Activated T-cell treated with anti-CD3 and anti-CD28 coated beads, Interleukin-2, amount 50 U/mL, for 24 hours (primary cell): ENCODE results near the gene LRRN3.
A peak's percentile ranks its signal among the peaks of the same experiment; 100 is the strongest.

Experiments used
- DNase-seq: peaks from one replicate; pipeline ENCODE4 v3.0.0-alpha.2; 2020
- H3K27ac Mint-ChIP-seq: 2 replicates; pipeline ENCODE4 v1.8.0; 2020; ENCODE audit warnings: mild to moderate bottlenecking, mixed read lengths
- H3K27me3 Mint-ChIP-seq: 2 replicates; pipeline ENCODE4 v1.8.0; 2020; ENCODE audit warnings: mixed read lengths
- H3K36me3 Mint-ChIP-seq: 2 replicates; pipeline ENCODE4 v1.8.0; 2020; ENCODE audit warnings: low read depth, mixed read lengths
- H3K4me1 Mint-ChIP-seq: 2 replicates; pipeline ENCODE4 v1.8.0; 2020; ENCODE audit warnings: low read depth, mixed read lengths
- H3K4me3 Mint-ChIP-seq: 2 replicates; pipeline ENCODE4 v1.8.0; 2020; ENCODE audit warnings: mild to moderate bottlenecking, moderate library complexity, mixed read lengths
- H3K9me3 Mint-ChIP-seq: 2 replicates; pipeline ENCODE4 v1.8.0; 2020; ENCODE audit warnings: mixed read lengths

The LRRN3 gene

DNA sequence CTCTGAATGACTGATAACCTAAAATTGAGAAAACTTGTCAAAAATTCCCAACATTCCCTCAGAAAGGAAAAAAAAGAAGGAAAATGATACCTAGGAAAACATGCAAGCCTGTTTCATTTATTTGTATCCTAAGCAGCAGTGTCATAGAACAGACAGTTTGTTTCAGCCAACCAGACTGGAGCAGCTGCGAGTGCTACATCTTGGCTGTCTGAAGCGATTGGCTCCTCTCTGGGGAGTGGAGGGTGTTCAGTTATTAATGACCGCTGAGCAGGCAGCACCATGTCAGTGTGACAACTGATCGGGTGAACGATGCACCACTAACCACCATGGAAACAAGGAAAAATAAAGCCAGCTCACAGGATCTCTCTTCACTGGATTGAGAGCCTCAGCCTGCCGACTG is at the start of gene LRRN3:
TSS of gene LRRN3 (plus strand) at position 282 of the 400 bp plus-strand sequence. CDS start 31,646 bp downstream, outside the sequence.
- peak within 1 kb of the TSS; percentile 89 for H3K4me3 Mint-ChIP-seq
- no peak for DNase-seq
- H3K9me3 Mint-ChIP-seq = no peaks in the 10 kb centered on the region
- peak within 1 kb of the TSS; percentile 88 for H3K27ac Mint-ChIP-seq
- H3K27me3 Mint-ChIP-seq = no peaks in the 10 kb centered on the region
- peaks cover 87% of the 10 kb centered on the region for H3K4me1 Mint-ChIP-seq
- peaks cover 38% of the 10 kb centered on the region for H3K36me3 Mint-ChIP-seq

DNA sequence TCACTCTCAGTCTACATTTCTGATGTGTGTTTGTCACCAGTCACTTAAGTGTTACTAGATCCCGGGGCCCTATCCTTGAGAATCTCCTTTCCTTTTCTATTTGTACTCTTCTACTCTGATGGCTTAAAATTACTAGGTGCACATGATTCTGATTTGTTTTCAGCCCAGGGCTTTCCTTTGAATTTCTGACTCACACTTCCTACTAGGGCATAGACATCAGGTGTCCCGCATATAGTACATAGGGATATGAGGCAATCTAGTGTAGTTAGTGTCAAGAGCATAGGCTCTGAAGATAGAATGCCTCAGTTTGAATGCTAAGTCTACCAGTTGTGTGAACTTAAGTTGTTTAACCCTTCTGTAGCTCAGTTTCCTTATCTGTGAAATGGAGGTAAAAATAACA is 49.4 kb upstream of the LRRN3 start:
- H3K4me1 Mint-ChIP-seq = peaks cover 29% of the 10 kb centered on the region
- no peaks in the 10 kb centered on the region for H3K27me3 Mint-ChIP-seq
- no peak for DNase-seq
- no peaks in the 10 kb centered on the region for H3K9me3 Mint-ChIP-seq
- H3K36me3 Mint-ChIP-seq = no peaks in the 10 kb centered on the region
- peak overlapping the region; percentile 87 for H3K27ac Mint-ChIP-seq
- peak overlapping the region; percentile 5 for H3K4me3 Mint-ChIP-seq

DNA sequence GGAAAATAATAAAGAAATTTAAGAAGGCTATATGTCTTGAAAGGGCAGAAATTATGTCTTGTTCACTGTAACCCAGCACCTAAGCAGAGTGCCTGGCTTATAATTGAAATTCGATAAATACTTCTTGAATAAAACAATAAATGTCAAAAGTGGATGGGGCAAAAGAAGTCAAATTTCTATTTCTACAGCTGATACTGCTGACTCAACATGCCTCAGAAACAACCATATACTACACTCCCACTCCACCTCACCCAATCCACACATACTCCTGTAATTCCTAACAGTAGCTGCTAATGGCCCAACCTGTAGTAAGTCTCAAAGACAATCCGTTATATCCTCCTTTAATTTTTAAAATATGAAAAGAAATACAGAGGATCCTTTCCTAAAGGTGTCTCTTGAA is 48.1 kb upstream of the LRRN3 start:
- H3K36me3 Mint-ChIP-seq = no peaks in the 10 kb centered on the region
- DNase-seq = no peak
- peaks cover 23% of the 10 kb centered on the region for H3K4me1 Mint-ChIP-seq
- H3K9me3 Mint-ChIP-seq = no peaks in the 10 kb centered on the region
- no peaks in the 10 kb centered on the region for H3K27me3 Mint-ChIP-seq
- H3K27ac Mint-ChIP-seq = no peak overlapping the region
- H3K4me3 Mint-ChIP-seq = no peak overlapping the region

DNA sequence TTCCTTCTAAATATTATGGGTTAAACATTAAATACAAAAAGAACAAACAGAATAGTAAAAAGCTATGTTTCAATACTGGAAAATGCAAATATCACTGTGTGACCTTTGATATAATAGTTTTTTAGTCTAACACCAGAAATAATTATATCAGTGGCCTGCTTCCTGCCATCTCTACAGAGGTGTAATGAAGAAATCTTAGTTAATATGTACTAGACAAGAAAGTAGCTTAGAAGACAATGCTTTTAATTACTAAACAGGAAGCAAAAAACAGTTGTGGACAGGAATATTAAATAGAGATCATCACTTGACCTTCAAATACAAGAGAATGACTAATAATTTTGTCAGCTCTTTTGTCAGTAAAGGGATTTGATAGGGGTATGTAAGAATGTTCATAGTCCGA is 47.4 kb upstream of the LRRN3 start:
- Mint-ChIP-seq H3K36me3 (no peaks in the 10 kb centered on the region), H3K9me3 (no peaks in the 10 kb centered on the region), H3K4me1 (peaks cover 16% of the 10 kb centered on the region), H3K4me3 (no peak overlapping the region), H3K27ac (no peak overlapping the region), H3K27me3 (no peaks in the 10 kb centered on the region)
- no peak for DNase-seq

DNA sequence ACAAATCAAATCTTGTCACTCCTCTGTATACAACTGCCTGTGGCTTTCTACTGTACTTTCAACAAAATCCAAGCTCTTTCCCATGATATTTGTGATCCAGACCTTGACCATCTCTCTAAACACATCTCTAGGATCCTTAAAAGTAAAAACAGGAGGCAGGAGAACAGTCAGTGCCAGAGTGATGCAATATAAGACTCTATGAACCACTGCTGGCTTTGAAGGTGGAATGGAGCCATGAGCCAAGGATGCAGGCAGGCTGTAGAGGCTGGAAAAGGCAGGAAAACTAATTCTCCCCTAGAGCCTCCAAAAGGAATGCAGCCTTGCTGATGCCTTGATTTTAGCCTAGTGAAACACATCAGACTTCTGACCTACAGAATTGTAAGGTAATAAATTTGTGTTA is 45.5 kb upstream of the LRRN3 start:
- no peaks in the 10 kb centered on the region for H3K27me3 Mint-ChIP-seq
- DNase-seq = no peak
- peaks cover 18% of the 10 kb centered on the region for H3K4me1 Mint-ChIP-seq
- H3K36me3 Mint-ChIP-seq = no peaks in the 10 kb centered on the region
- H3K9me3 Mint-ChIP-seq = no peaks in the 10 kb centered on the region
- no peak overlapping the region for H3K27ac Mint-ChIP-seq
- no peak overlapping the region for H3K4me3 Mint-ChIP-seq

DNA sequence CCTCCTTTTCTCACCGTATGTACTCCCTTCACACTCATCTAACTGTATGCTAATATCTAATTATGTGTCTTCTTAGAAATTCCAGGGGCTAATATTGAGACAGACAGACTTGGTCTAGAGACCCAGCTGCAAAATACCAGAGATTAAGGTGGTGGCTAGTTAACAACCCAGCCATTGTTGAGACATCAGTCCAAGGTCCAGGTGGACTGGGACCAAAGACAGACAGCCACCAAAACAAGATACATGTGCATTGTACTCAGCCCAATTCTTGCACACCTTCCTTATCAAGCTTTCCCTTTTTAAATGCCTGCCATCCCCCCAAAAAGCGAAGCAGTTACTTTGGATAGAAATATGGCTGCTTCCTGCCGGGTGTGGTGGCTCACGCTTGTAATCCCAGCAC is 43.3 kb upstream of the LRRN3 start:
- no peak for DNase-seq
- Mint-ChIP-seq H3K27me3 (no peaks in the 10 kb centered on the region), H3K9me3 (no peaks in the 10 kb centered on the region), H3K4me3 (no peak overlapping the region), H3K36me3 (no peaks in the 10 kb centered on the region), H3K4me1 (peaks cover 19% of the 10 kb centered on the region), H3K27ac (no peak overlapping the region)

DNA sequence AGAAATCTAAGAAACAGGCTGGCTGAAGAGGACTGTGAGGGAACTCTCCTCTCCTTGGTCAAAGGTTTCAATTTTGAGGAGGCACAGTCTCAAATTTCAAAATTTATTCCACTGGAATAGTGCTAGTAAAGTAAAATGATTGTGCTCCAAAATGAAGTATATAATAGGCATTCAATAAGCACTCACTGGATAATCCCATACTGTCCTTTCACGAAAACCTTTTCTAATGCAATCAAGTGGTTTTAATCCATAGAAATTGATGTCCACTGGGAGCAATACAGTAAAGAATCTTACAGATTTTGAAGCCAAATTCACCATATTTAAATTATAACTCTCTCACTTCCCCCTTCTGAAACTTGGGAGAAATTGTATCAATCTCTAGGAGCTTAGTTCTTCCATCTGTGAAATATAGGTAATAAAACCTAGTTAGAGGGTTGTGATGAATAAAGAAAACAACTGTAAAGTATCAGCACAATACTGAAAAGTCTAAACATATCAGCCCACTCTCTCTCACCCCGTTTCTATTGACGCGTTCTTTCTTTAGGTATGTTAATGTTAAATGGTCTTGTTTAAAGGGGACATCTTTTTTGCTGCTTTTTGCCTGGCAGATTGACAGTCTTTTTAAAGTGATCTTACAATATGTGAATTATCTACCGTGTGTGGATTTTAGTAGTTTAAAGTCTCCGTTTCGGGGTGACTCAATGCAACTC is 40.8 kb upstream of the LRRN3 start:
- no peak overlapping the region for H3K27ac Mint-ChIP-seq
- H3K4me3 Mint-ChIP-seq = no peak overlapping the region
- H3K4me1 Mint-ChIP-seq = peaks cover 27% of the 10 kb centered on the region
- no peaks in the 10 kb centered on the region for H3K27me3 Mint-ChIP-seq
- no peak for DNase-seq
- H3K9me3 Mint-ChIP-seq = no peaks in the 10 kb centered on the region
- H3K36me3 Mint-ChIP-seq = no peaks in the 10 kb centered on the region

DNA sequence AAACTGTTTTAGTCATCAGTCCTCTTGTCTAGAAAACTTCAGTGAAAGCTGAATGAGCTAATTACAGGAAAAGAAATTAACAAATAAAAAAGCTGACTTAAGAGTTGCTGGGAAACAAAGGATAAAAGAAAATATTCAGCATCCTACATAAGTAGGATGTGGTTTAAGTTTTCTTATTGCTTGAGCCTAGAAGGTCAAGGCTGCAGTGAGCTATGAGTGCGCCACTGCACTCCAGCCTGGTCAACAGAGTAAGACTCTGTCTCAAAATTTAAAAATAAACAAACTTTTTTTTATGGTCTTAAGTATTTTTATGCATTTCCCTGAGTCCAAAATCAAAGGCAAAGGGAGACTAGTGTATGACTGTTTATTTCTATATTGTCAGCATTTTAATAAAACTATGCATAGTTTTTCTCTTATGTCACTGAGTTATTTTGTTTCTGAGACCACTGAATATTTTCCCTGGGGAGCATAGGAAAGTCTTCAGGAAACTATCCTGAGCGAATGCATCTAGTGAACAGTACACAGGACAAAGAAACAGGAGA is 40.0 kb upstream of the LRRN3 start:
- Mint-ChIP-seq H3K4me3 (no peak overlapping the region), H3K9me3 (no peaks in the 10 kb centered on the region), H3K27me3 (no peaks in the 10 kb centered on the region), H3K36me3 (no peaks in the 10 kb centered on the region), H3K4me1 (peaks cover 27% of the 10 kb centered on the region), H3K27ac (no peak overlapping the region)
- no peak for DNase-seq

DNA sequence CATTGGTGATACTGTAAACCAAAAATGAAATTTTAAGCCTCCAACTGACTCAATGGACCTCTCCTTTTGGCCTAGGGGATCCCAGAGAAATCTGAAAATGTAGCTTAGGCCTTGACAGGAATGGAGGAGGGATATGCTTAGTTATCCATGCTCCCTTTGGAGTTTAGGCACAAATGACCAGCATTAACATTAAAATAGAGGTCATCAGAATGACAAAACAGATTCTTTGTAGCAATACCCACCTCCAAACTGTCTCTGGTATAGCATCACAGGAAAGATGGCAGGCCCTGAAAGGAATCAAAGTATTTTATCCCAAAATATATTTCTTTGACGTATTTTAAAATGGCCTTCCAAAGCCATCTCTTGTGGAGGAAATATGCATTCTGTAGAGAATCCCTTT is 39.1 kb upstream of the LRRN3 start:
- no peak for DNase-seq
- H3K36me3 Mint-ChIP-seq = no peaks in the 10 kb centered on the region
- no peak overlapping the region for H3K4me3 Mint-ChIP-seq
- H3K27ac Mint-ChIP-seq = no peak overlapping the region
- H3K4me1 Mint-ChIP-seq = peaks cover 29% of the 10 kb centered on the region
- H3K9me3 Mint-ChIP-seq = no peaks in the 10 kb centered on the region
- H3K27me3 Mint-ChIP-seq = no peaks in the 10 kb centered on the region

DNA sequence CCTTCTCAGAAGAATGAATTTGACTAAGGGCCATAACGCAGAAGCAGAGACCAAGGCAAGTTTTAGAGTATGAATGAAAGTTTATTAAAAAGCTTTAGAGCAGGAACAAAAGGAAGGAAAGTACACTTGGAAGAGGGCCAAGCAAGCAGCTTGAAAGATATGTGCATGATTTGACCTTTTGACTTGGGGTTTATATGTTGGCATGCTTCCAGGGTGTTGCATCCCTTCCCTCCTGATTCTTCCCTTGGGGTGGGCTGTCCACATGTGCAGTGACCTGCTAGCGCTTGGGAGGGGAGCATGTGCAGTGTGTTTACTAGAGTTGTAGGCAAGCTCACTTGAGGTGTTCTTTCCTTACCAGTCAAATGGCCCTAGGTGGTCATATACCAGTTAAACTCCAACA is 37.9 kb upstream of the LRRN3 start:
- H3K27me3 Mint-ChIP-seq = no peaks in the 10 kb centered on the region
- no peak for DNase-seq
- no peaks in the 10 kb centered on the region for H3K36me3 Mint-ChIP-seq
- no peaks in the 10 kb centered on the region for H3K9me3 Mint-ChIP-seq
- no peak overlapping the region for H3K27ac Mint-ChIP-seq
- H3K4me3 Mint-ChIP-seq = no peak overlapping the region
- H3K4me1 Mint-ChIP-seq = peaks cover 35% of the 10 kb centered on the region

DNA sequence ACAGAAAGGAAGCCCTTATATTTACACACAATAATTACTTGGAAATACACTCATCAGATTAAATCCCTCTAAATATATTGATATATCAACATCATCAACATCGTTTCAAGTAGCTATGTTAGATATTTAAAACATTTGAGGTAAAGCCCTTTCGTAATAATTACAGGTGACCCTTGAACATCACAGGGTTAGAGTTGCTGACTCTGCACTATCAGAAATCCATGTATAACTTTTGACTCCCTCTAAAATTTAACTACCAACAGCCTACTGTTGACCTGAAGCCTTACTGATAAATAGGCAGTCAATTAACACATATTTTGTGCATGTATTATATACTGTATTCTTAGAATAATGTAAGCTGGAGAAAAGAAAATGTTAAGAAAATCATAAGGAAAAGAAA is 34.6 kb upstream of the LRRN3 start:
- no peak for DNase-seq
- Mint-ChIP-seq H3K4me3 (no peak overlapping the region), H3K36me3 (no peaks in the 10 kb centered on the region), H3K27me3 (no peaks in the 10 kb centered on the region), H3K27ac (no peak overlapping the region), H3K9me3 (no peaks in the 10 kb centered on the region), H3K4me1 (peaks cover 30% of the 10 kb centered on the region)

DNA sequence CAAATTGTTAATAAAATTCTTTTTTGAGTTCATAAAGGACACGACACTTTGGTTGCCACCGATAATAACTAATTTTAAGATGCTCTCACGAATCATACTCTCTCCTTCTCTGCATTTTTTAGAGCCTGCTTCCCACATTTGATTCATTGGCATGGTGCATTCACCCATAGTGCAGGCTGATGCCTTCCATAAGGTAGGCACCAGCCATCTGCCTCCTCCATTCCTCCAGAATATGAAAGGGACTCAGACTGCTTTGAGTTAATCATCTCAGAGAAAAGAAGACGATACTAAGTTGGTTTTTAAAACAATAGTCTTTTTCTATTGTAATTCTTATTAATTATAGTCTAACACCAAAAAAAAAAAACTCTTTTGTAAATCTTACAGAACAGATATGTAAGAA is 33.9 kb upstream of the LRRN3 start:
- Mint-ChIP-seq H3K27me3 (no peaks in the 10 kb centered on the region), H3K27ac (no peak overlapping the region), H3K4me3 (no peak overlapping the region), H3K4me1 (peaks cover 30% of the 10 kb centered on the region), H3K9me3 (peaks cover 3% of the 10 kb centered on the region), H3K36me3 (peaks cover 4% of the 10 kb centered on the region)
- no peak for DNase-seq

DNA sequence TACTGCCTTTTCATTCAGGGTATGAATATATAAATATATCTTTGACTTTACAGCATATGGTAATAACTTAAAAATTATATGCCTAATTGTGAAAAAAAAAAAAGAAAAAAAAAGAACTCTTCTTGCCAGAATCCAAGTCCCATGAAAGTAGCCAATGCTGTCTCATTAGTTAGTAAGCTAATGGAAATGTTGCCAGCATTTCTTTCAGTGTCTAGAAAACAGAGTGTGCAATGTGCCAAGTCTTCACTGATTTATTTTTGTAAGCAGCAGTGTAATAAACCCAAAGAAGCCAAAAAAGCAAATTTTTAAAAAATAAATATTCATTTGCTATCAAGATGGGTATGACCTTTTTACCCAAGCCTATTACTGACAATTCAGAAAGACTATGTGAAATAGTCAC is 31.1 kb upstream of the LRRN3 start:
- Mint-ChIP-seq H3K9me3 (peaks cover 17% of the 10 kb centered on the region), H3K27ac (no peak overlapping the region), H3K4me1 (peaks cover 12% of the 10 kb centered on the region), H3K27me3 (no peaks in the 10 kb centered on the region), H3K4me3 (no peak overlapping the region), H3K36me3 (peaks cover 18% of the 10 kb centered on the region)
- DNase-seq = no peak

DNA sequence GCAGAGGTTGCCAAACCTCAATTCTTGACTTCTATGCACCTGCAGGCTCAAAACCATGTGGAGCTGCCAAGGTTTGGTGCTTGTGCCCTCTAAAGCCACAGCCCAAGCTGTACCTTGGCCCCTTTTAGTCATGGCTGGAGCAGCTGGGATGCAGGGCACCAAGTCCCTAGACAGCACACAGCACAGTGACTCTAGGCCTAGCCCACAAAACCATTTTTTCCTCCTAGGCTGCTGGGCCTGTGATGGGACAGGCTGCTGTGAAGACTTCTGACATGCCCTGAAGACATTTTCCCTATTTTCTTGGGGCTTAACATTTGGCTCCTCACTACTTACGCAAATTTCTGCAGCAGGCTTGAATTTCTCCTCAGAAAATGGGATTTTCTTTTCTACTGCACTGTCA is 27.8 kb upstream of the LRRN3 start:
- no peak overlapping the region for H3K4me3 Mint-ChIP-seq
- no peak overlapping the region for H3K27ac Mint-ChIP-seq
- DNase-seq = no peak
- peaks cover 21% of the 10 kb centered on the region for H3K9me3 Mint-ChIP-seq
- H3K27me3 Mint-ChIP-seq = no peaks in the 10 kb centered on the region
- peaks cover 22% of the 10 kb centered on the region for H3K36me3 Mint-ChIP-seq
- H3K4me1 Mint-ChIP-seq = peaks cover 6% of the 10 kb centered on the region

DNA sequence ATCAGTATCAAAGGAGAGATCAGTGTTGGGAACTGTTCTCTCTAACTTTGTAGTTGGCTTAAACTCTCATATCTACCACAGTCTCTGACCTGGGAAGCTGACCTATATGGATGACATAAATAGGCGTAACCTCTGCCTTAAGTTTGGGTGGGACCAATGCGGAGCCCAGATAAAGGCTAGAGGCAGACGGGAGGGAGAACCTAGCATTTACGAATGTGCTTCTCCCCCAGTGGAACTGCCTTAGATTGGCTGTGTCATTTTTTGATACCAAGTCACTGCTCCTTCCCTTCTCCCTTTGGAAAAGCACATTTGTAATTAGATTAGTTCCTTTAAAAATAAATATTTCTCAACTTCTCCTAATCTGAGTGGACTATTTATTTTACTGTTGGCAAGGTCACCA is 23.7 kb upstream of the LRRN3 start:
- peaks cover 26% of the 10 kb centered on the region for H3K4me1 Mint-ChIP-seq
- peaks cover 17% of the 10 kb centered on the region for H3K9me3 Mint-ChIP-seq
- no peaks in the 10 kb centered on the region for H3K27me3 Mint-ChIP-seq
- no peak overlapping the region for H3K4me3 Mint-ChIP-seq
- DNase-seq = no peak
- H3K36me3 Mint-ChIP-seq = peaks cover 16% of the 10 kb centered on the region
- H3K27ac Mint-ChIP-seq = no peak overlapping the region

DNA sequence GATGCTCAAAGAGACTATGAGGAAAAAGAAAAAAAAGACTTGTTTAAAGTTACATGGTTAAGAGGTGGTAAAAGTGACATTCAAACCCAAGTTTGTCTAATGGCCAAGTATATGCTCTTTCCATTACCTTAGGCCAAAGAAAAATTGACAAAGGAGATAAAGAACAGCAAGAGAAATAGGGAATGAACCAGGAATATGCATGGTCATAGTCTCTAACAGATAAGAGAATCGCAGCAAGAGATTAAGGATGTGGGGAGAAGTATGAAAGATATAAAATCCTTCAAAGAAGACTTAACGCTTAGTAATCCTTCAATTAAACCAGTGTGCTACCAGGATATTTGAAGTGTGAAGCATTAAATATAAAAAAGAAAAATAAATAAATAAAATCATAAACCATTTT is 23.2 kb upstream of the LRRN3 start:
- no peaks in the 10 kb centered on the region for H3K27me3 Mint-ChIP-seq
- DNase-seq = no peak
- H3K4me3 Mint-ChIP-seq = no peak overlapping the region
- H3K36me3 Mint-ChIP-seq = peaks cover 13% of the 10 kb centered on the region
- peaks cover 14% of the 10 kb centered on the region for H3K9me3 Mint-ChIP-seq
- no peak overlapping the region for H3K27ac Mint-ChIP-seq
- H3K4me1 Mint-ChIP-seq = peaks cover 29% of the 10 kb centered on the region
